Activated T-cell treated with anti-CD3 and anti-CD28 coated beads, Interleukin-2, amount 50 U/mL, for 1 hour (primary cell): ENCODE results near the gene LLPH.
A peak's percentile ranks its signal among the peaks of the same experiment; 100 is the strongest.
"Not testable (repeated sequence)": the region's sequence is repeated elsewhere in the genome, so short reads cannot be mapped to it uniquely, and the experiment has no call there.

Experiments
- DNase-seq: peaks from one replicate; pipeline ENCODE4 v3.0.0-alpha.2; 2020

LLPH gene

GRCh38 chr12:66130267-66131066 is at the start of gene LLPH:
Gene LLPH (minus strand): TSS chr12:66130750. CDS start chr12:66129106, 1,644 bp downstream.
- DNase-seq, result peak; percentile 86

GRCh38 chr12:66176105-66176900 is 45.8 kb upstream of the LLPH start:
- no peak for DNase-seq

DNA sequence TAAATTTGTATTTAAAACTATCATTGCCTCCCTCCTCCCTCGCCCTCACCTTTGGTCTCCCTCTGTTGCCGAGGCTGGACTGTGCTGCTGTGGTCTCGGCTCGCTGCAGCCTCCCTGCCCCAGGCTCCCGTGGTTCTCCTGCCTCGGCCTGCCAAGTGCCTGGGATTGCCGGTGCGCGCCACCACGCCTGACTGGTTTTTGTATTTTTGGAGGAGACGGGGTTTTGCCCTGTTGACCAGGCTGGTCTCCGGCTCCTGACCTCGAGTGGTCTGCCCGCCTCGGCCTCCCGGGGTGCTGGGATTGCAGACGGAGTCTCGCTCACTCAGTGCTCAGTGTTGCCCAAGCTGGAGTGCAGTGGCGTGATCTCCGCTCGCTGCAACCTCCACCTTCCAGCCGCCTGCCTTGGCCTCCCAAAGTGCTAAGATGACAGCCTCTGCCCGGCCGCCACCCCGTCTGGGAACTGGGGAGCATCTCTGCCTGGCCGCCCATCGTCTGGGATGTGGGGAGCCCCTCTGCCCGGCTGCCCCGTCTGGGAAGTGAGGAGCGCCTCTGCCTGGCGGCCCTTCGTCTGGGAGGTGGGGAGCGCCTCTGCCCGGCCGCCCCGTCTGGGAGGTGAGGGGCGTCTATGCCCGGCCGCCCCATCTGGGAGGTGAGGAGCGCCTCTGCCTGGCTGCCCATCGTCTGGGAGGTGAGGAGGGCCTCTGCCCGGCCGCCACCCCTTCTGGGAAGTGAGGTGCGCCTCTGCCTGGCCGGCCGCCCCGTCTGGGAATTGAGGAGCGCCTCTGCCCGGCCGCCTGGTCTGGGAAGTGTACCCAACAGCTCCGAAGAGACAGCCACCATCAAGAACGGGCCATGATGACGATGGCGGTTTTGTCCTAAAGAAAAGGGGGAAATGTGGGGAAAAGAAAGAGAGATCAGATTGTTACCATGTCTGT is 44.1 kb upstream of the LLPH start:
- DNase-seq, result not testable (repeated sequence)

DNA sequence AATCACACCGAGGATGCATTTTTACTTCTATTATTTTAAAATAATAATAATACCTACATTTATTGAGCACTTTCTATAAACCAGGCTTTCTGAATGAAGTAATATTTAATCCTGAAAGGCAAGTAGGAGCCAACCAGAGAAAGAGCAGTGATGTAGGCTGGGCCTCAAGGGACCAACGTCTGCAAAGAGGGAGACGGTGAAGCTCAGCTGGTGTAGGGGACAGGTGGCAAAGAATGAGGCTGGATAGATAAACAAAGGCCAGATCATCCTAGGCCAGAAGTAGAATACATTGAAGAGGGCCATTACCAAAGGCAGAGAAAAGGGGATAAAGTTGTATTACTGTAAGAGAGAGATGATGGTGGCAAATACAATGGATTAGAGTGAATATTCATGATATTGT is 40.1 kb upstream of the LLPH start:
- no peak for DNase-seq

DNA sequence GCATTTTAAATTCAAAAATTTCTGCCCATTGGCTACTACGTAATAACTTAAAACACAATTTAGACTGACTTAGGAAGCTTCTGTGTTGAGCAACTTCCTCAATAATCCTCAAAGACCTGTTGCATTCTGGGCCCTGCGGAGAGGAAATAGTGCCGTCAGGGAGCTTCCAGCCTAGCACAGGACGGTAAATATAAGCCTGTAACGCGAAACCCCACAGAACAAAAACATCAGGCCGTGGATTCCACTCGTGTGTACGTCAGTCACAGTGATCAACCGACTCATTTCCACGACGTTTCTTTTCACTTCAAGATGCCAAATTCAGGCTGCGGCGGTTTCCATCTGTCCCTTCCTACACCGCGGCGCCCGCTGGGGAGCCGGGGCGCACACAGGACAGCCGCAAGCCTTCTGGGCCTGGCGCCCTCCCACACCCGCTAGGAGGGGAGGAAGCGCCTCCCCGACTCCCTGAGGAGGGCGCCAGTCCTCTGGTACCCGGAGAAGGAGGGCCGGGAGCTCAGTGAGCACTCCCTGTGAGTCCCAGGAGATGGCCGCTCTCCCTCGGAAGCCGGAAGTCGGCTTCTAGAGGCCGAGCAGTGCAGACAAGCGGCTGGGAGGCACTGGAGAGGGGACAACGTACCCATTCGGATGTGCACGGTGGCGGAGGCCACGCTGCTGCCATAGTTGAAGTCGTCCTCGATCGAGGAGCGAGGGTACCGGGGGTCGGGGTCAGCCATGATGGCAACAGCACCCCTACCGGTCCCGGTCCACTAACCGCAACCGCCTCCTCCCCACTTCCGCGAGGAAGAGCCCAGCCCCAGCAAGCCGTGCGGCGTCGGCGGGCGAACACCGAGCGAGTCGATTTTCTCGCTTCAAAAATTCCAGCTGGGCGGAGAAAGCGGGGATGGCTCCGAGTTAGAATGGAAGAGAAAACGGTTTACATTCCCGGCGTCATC is 38.9 kb upstream of the LLPH start, which contains the start of gene TMBIM4:
Gene TMBIM4, minus strand, starts transcription at position 776 of the 950 bp plus-strand sequence. Its CDS starts 45 bp downstream, at position 731.
- peak; percentile 84 for DNase-seq

GRCh38 chr12:66168410-66168809 is 37.9 kb upstream of the LLPH start:
- DNase-seq, result no peak

GRCh38 chr12:66166561-66166960 is 36.0 kb upstream of the LLPH start:
- DNase-seq, result no peak

GRCh38 chr12:66165141-66165540 is 34.6 kb upstream of the LLPH start:
- DNase-seq, result no peak

DNA sequence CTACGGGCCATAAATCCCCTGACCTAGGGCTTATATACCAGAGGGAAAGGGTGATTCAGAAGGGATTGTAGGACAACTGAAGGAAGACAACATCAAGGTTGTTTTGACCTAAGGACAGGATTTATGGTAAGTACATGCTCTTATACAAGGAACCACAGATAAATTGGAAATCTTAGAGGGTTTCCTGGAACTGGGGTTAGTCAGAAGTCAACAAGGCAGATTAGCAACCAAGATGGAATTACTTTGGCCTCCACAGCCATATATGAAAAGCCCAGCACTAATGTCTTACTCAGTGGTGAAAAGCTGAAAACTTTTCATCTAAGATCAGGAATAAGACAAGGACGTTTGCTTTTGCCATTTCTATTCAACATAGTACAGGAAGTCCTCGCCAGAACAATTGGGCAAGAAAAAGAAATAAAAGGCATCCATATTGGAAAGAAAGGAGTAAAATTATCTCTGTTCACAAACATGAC is 33.8 kb upstream of the LLPH start:
- DNase-seq, result no peak

DNA sequence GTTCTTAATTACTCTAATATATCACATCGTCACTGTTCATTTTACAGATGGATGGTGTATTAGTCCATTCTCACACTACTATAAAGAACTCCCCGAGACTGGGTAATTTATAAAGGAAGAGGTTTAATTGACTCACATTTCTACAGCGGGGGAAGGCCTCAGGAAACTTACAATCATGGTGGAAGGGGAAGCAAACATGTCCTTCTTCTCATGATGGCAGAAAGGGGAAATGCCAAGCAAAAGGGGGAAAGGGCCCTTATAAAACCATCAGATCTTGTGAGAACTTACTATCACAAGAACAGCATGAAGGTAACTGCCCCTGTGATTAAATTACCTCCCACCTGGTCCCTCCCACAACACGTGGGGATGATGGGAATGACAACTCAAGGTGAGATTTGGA is 32.7 kb upstream of the LLPH start:
- DNase-seq, result no peak

DNA sequence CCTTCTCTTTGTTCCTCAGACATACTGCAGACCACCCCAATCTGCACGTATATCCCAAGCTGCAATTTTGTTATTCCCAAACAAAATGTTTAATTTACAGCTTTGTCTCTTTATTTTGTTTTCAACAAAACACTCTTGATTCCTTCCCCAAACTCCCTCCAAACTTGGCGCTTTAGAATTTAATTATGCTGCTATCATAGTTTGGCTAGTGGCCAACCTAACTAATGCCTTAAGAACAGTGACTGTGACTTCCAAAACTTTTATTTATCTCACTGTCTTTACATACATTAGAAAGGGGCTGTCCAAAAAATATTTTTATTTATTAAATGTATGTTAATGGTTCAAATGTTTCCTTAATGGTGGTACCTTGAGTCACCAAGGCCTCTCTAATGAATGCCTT is 32.2 kb upstream of the LLPH start:
- DNase-seq, result no peak

- DNase-seq, result no peak
Observed at GRCh38 chr12:66160704-66161103, 30.2 kb upstream of the LLPH start.

GRCh38 chr12:66159123-66159522 is 28.6 kb upstream of the LLPH start:
- no peak for DNase-seq

DNA sequence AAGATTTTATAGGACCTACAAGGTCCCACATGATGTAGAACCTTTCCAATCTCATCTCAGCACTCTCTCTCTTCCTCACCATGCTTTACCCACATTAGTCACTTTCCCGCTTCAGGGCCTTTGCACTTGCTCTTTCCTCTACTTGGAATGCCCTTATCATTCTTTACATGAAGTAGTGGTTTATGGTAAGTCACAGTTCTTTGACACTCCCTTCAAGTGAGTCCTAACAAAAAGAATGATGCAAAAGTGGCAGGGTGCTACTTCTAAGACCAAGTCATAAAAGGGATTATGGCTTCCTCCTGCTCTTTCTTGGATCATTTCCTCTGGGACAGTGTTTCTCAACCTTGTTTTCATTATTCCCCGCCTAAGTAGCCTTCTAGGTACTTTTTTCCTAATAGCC is 26.1 kb upstream of the LLPH start:
- DNase-seq, result no peak

- no peak for DNase-seq
Observed at GRCh38 chr12:66154776-66155175, 24.2 kb upstream of the LLPH start.

DNA sequence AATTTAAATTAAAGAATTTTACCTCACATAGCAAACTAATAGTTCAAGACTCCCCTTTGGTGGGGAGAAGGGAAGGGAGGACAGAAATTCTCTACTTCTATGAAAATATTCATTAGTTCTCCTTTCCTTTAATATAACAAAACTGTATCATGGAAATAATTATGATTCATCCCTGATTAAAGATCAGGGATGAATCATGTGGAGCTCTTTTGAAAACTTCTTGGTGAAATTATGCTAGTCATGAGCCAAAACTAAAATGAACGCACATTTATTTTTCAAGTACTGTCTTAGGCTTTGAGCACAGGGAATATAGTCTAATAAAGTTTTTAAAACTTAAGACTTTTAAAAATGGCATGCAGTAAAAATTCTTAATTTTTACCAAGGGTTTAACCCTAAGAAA is 22.2 kb upstream of the LLPH start:
- DNase-seq, result no peak

DNA sequence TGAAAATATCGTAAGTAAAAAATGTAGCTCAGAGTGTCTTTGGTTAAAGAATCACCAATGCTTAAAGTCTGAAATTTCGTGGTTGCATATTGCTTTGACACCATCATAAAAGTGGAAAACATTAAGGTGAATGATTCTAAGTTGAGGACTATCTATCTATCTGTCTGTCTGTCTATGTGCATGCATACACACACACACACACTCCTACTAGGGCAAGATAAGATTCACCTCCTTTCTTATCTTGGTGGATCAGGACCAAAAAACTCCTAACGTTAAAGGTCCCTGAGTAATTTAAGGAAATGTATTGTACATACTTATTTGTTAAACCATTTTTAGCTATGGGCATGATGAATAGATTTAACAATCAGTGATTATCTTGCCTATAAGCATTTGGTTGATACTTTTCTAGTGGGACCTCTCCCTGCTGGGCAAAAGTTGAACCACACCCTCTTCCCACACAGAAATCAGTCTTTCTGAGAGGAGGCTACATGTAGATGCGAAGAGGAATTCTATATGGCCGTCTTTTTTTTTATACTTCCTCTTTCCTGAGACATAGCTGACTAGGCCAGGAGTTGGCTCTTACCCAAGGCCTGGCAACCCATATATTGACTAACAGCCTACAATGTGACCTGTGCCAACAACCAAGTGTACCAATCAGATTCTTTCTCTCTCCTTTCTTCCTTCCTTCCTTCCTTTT is 19.3 kb upstream of the LLPH start:
- DNase-seq, result no peak

DNA sequence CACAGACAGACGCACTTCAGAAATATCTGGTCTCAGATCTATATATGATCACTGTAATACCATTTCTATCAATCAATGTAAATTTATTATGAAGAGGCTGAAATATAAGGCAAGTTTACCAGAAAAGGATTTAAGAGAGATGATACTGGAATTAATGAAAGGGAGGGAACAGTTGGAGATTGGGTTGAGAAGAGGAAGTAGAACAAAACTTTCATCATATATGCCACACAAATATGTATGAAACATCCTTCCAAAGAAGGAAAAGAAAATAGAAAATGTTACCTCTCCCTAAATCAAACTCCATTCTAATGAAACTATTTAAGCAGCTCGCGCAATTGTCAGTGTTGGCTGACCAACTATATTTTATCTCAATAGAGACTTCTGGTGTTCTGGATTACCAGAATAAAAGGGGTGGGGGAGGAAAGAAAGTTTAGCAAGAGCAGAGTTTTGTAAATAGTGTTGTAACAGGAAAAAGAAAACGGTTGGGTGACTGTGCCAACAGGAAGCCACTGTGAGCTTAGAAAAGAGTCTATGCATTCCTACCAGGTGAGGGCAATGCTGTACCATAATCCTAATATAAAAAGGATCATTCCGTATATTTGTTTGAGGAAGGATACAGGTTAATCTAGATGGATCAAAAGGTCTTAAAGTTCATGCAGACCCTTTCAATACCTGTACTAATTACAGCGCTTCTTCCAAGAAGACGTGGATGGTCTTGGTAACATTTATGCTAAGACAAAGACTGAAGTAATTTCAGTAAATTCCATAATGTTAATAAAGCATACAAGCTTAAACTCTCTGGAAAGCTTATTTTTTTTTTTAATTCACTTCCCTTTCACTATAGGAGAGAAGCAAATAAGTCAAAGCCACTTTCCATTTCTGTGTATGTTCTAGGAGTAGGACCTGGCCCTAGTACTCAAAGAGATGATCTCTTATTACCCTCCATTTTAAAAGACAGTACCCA is 14.5 kb upstream of the LLPH start:
- no peak for DNase-seq

DNA sequence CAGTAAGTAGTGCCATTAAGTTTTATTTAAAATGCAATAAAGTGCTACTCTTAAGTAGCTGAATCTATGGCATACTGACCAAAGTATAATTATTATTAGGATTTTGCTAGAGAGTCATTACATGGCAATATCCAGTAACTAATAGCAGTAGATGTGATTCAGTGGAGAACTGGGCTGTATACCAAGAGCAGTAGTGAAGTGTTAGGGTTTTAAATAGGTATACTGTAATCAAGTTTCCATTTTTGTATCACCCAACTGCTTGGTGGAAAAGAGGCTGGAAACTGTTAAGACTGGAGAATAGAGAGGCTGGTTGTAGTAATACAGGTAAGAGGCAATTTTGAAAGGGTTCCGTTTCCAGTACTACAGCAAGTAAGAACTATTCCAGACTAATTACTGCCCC is 13.3 kb upstream of the LLPH start:
- no peak for DNase-seq

GRCh38 chr12:66142826-66143225 is 12.3 kb upstream of the LLPH start:
- no peak for DNase-seq
